HepG2 (cell line): ENCODE measurements around the gene HEPACAM. TPM values are rescaled to one million over a fixed set of nuclear protein-coding genes. Genes with fewer than 3 reads are reported as not detected.

Source experiments
- AGO1 ChIP-seq: fragments of 200-400 bp; formaldehyde crosslinking; IDR thresholded peaks from 2 replicates; pipeline ENCODE4 v1.6.1; 2017; ENCODE audit warnings: mild to moderate bottlenecking, low read depth, low read length, moderate library complexity; ENCODE audit not compliant: poor library complexity, severe bottlenecking
- CTCF ChIP-seq: sonication (generic); formaldehyde crosslinking; IDR thresholded peaks from 2 replicates; pipeline ENCODE4 v1.5.0; 2020; ENCODE audit warnings: mild to moderate bottlenecking, missing genetic modification reagents, moderate library complexity
- FOXJ3 ChIP-seq: sonication (generic); formaldehyde crosslinking; IDR thresholded peaks from 2 replicates; pipeline ENCODE4 v1.4.0; 2020; ENCODE audit warnings: missing genetic modification reagents, mild to moderate bottlenecking, borderline replicate concordance
- MIER3 ChIP-seq: IDR thresholded peaks from 2 replicates; pipeline ENCODE4 v1.6.1; 2016; ENCODE audit warnings: missing compliant biosample characterization, borderline replicate concordance
- PHF21A ChIP-seq: sonication (generic); formaldehyde crosslinking; IDR thresholded peaks from 2 replicates; pipeline ENCODE4 v1.5.0; 2020; ENCODE audit warnings: mild to moderate bottlenecking, missing genetic modification reagents
- PRDM15 ChIP-seq: sonication (generic); formaldehyde crosslinking; IDR thresholded peaks from 2 replicates; pipeline ENCODE4 v1.4.0; 2020; ENCODE audit warnings: missing genetic modification reagents
- RNF2 ChIP-seq: fragments of 450-650 bp; conservative IDR thresholded peaks from 2 replicates; pipeline ENCODE4 v1.6.1; 2016; ENCODE audit warnings: low read depth
- SNAPC2 ChIP-seq: sonication (generic); formaldehyde crosslinking; IDR thresholded peaks from 2 replicates; pipeline ENCODE4 v1.8.1; 2022; ENCODE audit warnings: mild to moderate bottlenecking, missing genetic modification reagents
- SP4 ChIP-seq: sonication (generic); formaldehyde crosslinking; IDR thresholded peaks from 2 replicates; pipeline ENCODE4 v1.8.1; 2023; ENCODE audit warnings: mild to moderate bottlenecking, missing genetic modification reagents
- TERF1 ChIP-seq: sonication (generic); formaldehyde crosslinking; IDR thresholded peaks from 2 replicates; pipeline ENCODE4 v1.8.0; 2022; ENCODE audit warnings: mild to moderate bottlenecking, missing genetic modification reagents, moderate library complexity
- YY1 ChIP-seq: IDR thresholded peaks from 2 replicates; pipeline ENCODE4 v1.6.1; 2011; ENCODE audit warnings: low read length, low read depth, moderate library complexity, mild to moderate bottlenecking; ENCODE audit not compliant: insufficient read depth, insufficient replicate concordance
- ZFY ChIP-seq: sonication (generic); formaldehyde crosslinking; IDR thresholded peaks from 2 replicates; pipeline ENCODE4 v1.4.0; 2020; ENCODE audit warnings: missing genetic modification reagents
- ZNF280B ChIP-seq: sonication (generic); formaldehyde crosslinking; IDR thresholded peaks from 2 replicates; pipeline ENCODE4 v1.5.0; 2020; ENCODE audit warnings: missing genetic modification reagents, mild to moderate bottlenecking, borderline replicate concordance
- ZNF350 ChIP-seq: sonication (generic); formaldehyde crosslinking; IDR thresholded peaks from 2 replicates; pipeline ENCODE4 v1.4.0; 2020; ENCODE audit warnings: mild to moderate bottlenecking, low read depth, missing genetic modification reagents, borderline replicate concordance
- polyA plus RNA-seq, 8 experiments: library from polyadenylated mRNA; depleted of rRNA in 3 of 8; stranded (reverse) in 7 of 8; unstranded in 1 of 8; fragments of >200 nt; fragmentation: Illumina TruSeq in 4 of 8; extraction: Trizol in 4 of 8; gene quantifications; 2 replicates each; pipeline versions ENCODE4 v1.2.1 to v1.2.3, GENCODE V29; 2011 to 2016; ENCODE audit warnings: low read depth in 4 of 8, missing spikeins in 1 of 8, mixed read lengths in 1 of 8; ENCODE audit not compliant: insufficient read depth in 1 of 8
- total RNA-seq, 5 experiments: library from RNA; depleted of rRNA; stranded (reverse); fragments of >200 nt; fragmentation: Illumina TruSeq; extraction: Trizol; gene quantifications; 2 replicates each; pipeline ENCODE4 v1.2.3, GENCODE V29; 2016; ENCODE audit warnings: low read depth in 1 of 5

HEPACAM gene
- total and polyA plus RNA-seq, 2 of the 13 experiments (the other 11 are each of a cell fraction or from before 2014, with no cell fraction given) = 66.9 to 121 TPM

- 0 out of 2 replicates have a peak, but pooled peaks have one; percentile 65 for TF ChIP-seq PRDM15 (CRISPR knock-in tag)
- no peak for TF ChIP-seq FOXJ3 (CRISPR knock-in tag)
- peak; percentile 53; the same call in 1 of the 2 replicates for TF ChIP-seq MIER3
- TF ChIP-seq ZFY (CRISPR knock-in tag) = peak; percentile 48
- TF ChIP-seq PHF21A (CRISPR knock-in tag) = peak; percentile 43; the same call in 1 of the 2 replicates
- TF ChIP-seq ZNF350 (CRISPR knock-in tag) = peak; percentile 34; the same call in 1 of the 2 replicates
- TF ChIP-seq TERF1 (CRISPR knock-in tag) = 0 out of 2 replicates have a peak, but pooled peaks have one; percentile 36
- TF ChIP-seq RNF2 = peak; percentile 57; the same call in 1 of the 2 replicates
- TF ChIP-seq SNAPC2 (CRISPR knock-in tag) = 0 out of 2 replicates have a peak, but pooled peaks have one; percentile 54
- no peak for TF ChIP-seq ZNF280B
- peak; percentile 41 for TF ChIP-seq YY1
- peak; percentile 69 for TF ChIP-seq SP4 (CRISPR knock-in tag)
- TF ChIP-seq CTCF (CRISPR knock-in tag) = peak; percentile 90
- TF ChIP-seq AGO1 = peak; percentile 54
These were observed 59.7 kb downstream of the HEPACAM start (continued) for GRCh38 chr11:124875943-124876817.
